WTC11 (cell line): Measurements from ENCODE around the gene INO80E. TPM values are rescaled to one million over a fixed set of nuclear protein-coding genes. Genes with fewer than 3 reads are reported as not detected.

ENCODE experiments used
- ATAC-seq: fragments of 200-7000 bp; cut with Tn5 transposase; 2 replicates; pipeline ENCODE4 v1.10.0; 2021; ENCODE audit warnings: mild to moderate bottlenecking, moderate library complexity
- Bru-seq: library from RNA; stranded (reverse); fragments of 400-500 nt; gene quantifications from one replicate; lab custom pipeline; 2021; lab: Mats Ljungman, UMichigan
- CTCF ChIA-PET: fragments of 300-600 bp; sonication (Branson Sonifier 250); formaldehyde crosslinking; loops from one replicate; lab custom pipeline; 2021; ENCODE audit warnings: antibody characterized with exemption; lab: Charles Lee
- POLR2A ChIA-PET: fragments of 350-600 bp; sonication (Branson Sonifier 250); formaldehyde crosslinking; loops from one replicate; lab custom pipeline; 2021; ENCODE audit warnings: antibody characterized with exemption; lab: Charles Lee
- DNase-seq: peaks from one replicate; pipeline ENCODE4 v3.0.0; 2021; ENCODE audit warnings: low spot score
- H3K27ac Mint-ChIP-seq: 2 replicates; pipeline ENCODE4 v1.8.0; 2021; ENCODE audit warnings: mixed read lengths
- H3K27me3 Mint-ChIP-seq: 2 replicates; pipeline ENCODE4 v1.8.0; 2021; ENCODE audit warnings: low read depth, mild to moderate bottlenecking, moderate library complexity, mixed read lengths
- H3K36me3 Mint-ChIP-seq: 2 replicates; pipeline ENCODE4 v1.8.0; 2021; ENCODE audit warnings: mixed read lengths
- H3K4me1 Mint-ChIP-seq: 2 replicates; pipeline ENCODE4 v1.8.0; 2022; ENCODE audit warnings: mixed read lengths
- H3K4me3 Mint-ChIP-seq: 2 replicates; pipeline ENCODE4 v1.8.0; 2021; ENCODE audit warnings: mild to moderate bottlenecking, moderate library complexity, mixed read lengths
- H3K9me3 Mint-ChIP-seq: 2 replicates; pipeline ENCODE4 v1.8.0; 2021; ENCODE audit warnings: mixed read lengths
- CREM ChIP-seq: sonication (generic); formaldehyde crosslinking; IDR thresholded peaks from 2 replicates; pipeline ENCODE4 v1.8.1; 2022; ENCODE audit warnings: mild to moderate bottlenecking, missing genetic modification reagents, moderate library complexity
- FOXK1 ChIP-seq: sonication (generic); formaldehyde crosslinking; IDR thresholded peaks from 2 replicates; pipeline ENCODE4 v1.8.0; 2022; ENCODE audit warnings: mild to moderate bottlenecking, moderate library complexity, missing genetic modification reagents
- GABPB1 ChIP-seq: sonication (generic); formaldehyde crosslinking; IDR thresholded peaks from 2 replicates; pipeline ENCODE4 v1.8.1; 2023; ENCODE audit warnings: mild to moderate bottlenecking, missing genetic modification reagents
- GTF2I ChIP-seq: fragments of 250-450 bp; sonication (Bioruptor Pico); conservative IDR thresholded peaks from 2 replicates; pipeline ENCODE4 v1.4.0; 2021; ENCODE audit warnings: mild to moderate bottlenecking
- JUN ChIP-seq: sonication (generic); formaldehyde crosslinking; IDR thresholded peaks from 2 replicates; pipeline ENCODE4 v1.8.0; 2023; ENCODE audit warnings: mild to moderate bottlenecking, missing genetic modification reagents
- PRRX2 ChIP-seq: fragments of 250-450 bp; sonication (Bioruptor Pico); IDR thresholded peaks from 2 replicates; pipeline ENCODE4 v1.8.0; 2021; ENCODE audit warnings: mild to moderate bottlenecking
- SP1 ChIP-seq: sonication (generic); formaldehyde crosslinking; conservative IDR thresholded peaks from 2 replicates; pipeline ENCODE4 v1.8.1; 2022; ENCODE audit warnings: missing genetic modification reagents
- TEAD1 ChIP-seq: sonication (generic); formaldehyde crosslinking; IDR thresholded peaks from 2 replicates; pipeline ENCODE4 v1.8.0; 2022; ENCODE audit warnings: mild to moderate bottlenecking, missing genetic modification reagents
- ZBTB21 ChIP-seq: sonication (generic); formaldehyde crosslinking; IDR thresholded peaks from 2 replicates; pipeline ENCODE4 v1.8.1; 2023; ENCODE audit warnings: mild to moderate bottlenecking, missing genetic modification reagents, borderline replicate concordance
- ZNF263 ChIP-seq: sonication (generic); formaldehyde crosslinking; IDR thresholded peaks from 2 replicates; pipeline ENCODE4 v1.8.1; 2022; ENCODE audit warnings: low read depth, mild to moderate bottlenecking, moderate library complexity, missing genetic modification reagents
- long read RNA-seq, 3 experiments: library from RNA in 1 of 3; library from capped mRNA in 1 of 3; library from polyadenylated mRNA in 1 of 3; unstranded in 2 of 3; stranded (forward) in 1 of 3; transcript quantifications; one replicate each; pipeline ENCODE4 v2.0.0, GENCODE V29; 2021
- total RNA-seq: library from RNA; stranded (reverse); gene quantifications from 3 replicates; pipeline ENCODE4 v1.2.3, GENCODE V29; 2021
- TF ChIP-seq, protein P1 (sequence below): sonication (generic); formaldehyde crosslinking; IDR thresholded peaks from 2 replicates; pipeline ENCODE4 v1.8.0; 2023; ENCODE audit warnings: missing genetic modification reagents
- TF ChIP-seq, protein P2 (sequence below): sonication (generic); formaldehyde crosslinking; IDR thresholded peaks from 2 replicates; pipeline ENCODE4 v1.8.1; 2023; ENCODE audit warnings: mild to moderate bottlenecking, moderate library complexity, missing genetic modification reagents
- TF ChIP-seq, protein P3 (sequence below): sonication (generic); formaldehyde crosslinking; IDR thresholded peaks from 2 replicates; pipeline ENCODE4 v1.8.0; 2022; ENCODE audit warnings: missing genetic modification reagents
- TF ChIP-seq, protein P4 (sequence below): sonication (generic); formaldehyde crosslinking; IDR thresholded peaks from 2 replicates; pipeline ENCODE4 v1.8.1; 2023; ENCODE audit warnings: mild to moderate bottlenecking, missing genetic modification reagents, moderate library complexity
- TF ChIP-seq, protein P5 (sequence below): sonication (generic); formaldehyde crosslinking; IDR thresholded peaks from 2 replicates; pipeline ENCODE4 v1.8.0; 2023; ENCODE audit warnings: missing genetic modification reagents, mild to moderate bottlenecking, borderline replicate concordance
- TF ChIP-seq, protein P6 (sequence below): sonication (generic); formaldehyde crosslinking; IDR thresholded peaks from 2 replicates; pipeline ENCODE4 v1.8.1; 2022; ENCODE audit warnings: mild to moderate bottlenecking, missing genetic modification reagents, moderate library complexity, borderline replicate concordance
- TF ChIP-seq, protein P7 (sequence below): sonication (generic); formaldehyde crosslinking; IDR thresholded peaks from 2 replicates; pipeline ENCODE4 v1.8.0; 2022; ENCODE audit warnings: mild to moderate bottlenecking, missing genetic modification reagents

The INO80E gene, protein sequence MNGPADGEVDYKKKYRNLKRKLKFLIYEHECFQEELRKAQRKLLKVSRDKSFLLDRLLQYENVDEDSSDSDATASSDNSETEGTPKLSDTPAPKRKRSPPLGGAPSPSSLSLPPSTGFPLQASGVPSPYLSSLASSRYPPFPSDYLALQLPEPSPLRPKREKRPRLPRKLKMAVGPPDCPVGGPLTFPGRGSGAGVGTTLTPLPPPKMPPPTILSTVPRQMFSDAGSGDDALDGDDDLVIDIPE
- total RNA-seq = 87.6 to 101 TPM (median 92.4 TPM) in 3 replicates
- percentile 74 among the genes with signal in this experiment for Bru-seq, nascent RNA
- long read RNA-seq, experiment 1, transcript INO80E-201 (6 exons, 1,489 nt) = minor isoform, 5 of 63 reads
- long read RNA-seq, experiment 1, transcript INO80E-207 (7 exons, 2,103 nt) = major isoform, 36 of 63 reads
- long read RNA-seq, experiment 1, partial matches to known transcripts = 4 of 63 reads
- long read RNA-seq, experiment 1, other reads (novel, unspliced or antisense) = 15 of 63 reads
- long read RNA-seq, experiment 2, transcript INO80E-201 (6 exons, 1,489 nt) = minor isoform, 14 of 97 reads
- long read RNA-seq, experiment 2, transcript INO80E-207 (7 exons, 2,103 nt) = major isoform, 38 of 97 reads
- long read RNA-seq, experiment 2, partial matches to known transcripts = 18 of 97 reads
- long read RNA-seq, experiment 2, other reads (novel, unspliced or antisense) = 24 of 97 reads
- long read RNA-seq, experiment 3, transcript INO80E-207 (7 exons, 2,103 nt) = major isoform, 113 of 212 reads
- long read RNA-seq, experiment 3, transcript INO80E-201 (6 exons, 1,489 nt) = minor isoform, 49 of 212 reads
- long read RNA-seq, experiment 3, transcript INO80E-209 (6 exons, 625 nt) = minor isoform, 5 of 212 reads
- long read RNA-seq, experiment 3, partial matches to known transcripts = 13 of 212 reads
- long read RNA-seq, experiment 3, other reads (novel, unspliced or antisense) = 28 of 212 reads

DNA sequence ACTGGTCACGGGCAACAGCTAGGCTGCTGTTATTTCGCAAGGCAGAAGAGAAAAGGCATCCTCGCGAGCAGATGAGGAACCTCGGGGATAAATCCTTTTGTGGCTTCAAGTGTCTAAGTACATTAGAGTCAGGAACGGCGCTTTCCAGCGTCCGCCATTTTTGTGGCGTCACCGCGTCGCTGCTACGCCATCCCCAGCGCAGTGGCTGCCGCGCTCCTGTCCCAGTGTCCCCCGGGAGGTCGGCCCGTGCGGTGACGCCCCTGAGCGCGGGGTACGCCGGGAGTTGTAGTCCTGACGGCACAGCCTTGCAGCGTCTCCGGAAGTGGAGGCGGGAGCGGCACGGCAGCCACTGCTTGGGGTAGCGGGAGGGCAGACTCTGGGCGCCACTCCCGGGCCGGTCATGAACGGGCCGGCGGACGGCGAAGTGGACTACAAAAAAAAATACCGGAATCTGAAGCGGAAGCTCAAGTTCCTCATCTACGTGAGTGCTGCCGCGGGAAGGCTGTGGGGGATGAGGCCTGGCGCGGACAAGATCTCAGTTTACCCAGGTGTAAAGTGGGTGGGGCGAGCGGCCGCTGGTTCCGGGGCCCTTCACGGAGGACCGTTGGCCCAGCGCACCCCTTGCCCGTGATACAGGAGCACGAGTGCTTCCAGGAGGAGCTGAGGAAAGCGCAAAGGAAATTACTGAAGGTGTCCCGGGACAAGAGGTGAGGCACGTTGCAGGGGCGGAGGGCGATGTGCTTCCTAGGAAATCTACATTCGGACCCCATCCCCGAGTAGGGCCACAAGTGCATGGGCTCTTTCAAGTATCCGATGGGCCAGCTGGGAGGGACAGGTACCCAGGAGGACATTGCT, at the start of gene INO80E:
Gene INO80E, plus strand, starts transcription at position 331 of the 855 bp plus-strand sequence. Its CDS starts 70 bp downstream, at position 401.
- peak; percentile 96 for TF ChIP-seq SP1 (CRISPR knock-in tag)
- TF ChIP-seq ZBTB21 (CRISPR knock-in tag) = peak; percentile 92
- TF ChIP-seq, protein P1, sequence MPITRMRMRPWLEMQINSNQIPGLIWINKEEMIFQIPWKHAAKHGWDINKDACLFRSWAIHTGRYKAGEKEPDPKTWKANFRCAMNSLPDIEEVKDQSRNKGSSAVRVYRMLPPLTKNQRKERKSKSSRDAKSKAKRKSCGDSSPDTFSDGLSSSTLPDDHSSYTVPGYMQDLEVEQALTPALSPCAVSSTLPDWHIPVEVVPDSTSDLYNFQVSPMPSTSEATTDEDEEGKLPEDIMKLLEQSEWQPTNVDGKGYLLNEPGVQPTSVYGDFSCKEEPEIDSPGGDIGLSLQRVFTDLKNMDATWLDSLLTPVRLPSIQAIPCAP (CRISPR knock-in tag) = no peak
- peak; percentile 95 for TF ChIP-seq CREM
- TF ChIP-seq, protein P2, sequence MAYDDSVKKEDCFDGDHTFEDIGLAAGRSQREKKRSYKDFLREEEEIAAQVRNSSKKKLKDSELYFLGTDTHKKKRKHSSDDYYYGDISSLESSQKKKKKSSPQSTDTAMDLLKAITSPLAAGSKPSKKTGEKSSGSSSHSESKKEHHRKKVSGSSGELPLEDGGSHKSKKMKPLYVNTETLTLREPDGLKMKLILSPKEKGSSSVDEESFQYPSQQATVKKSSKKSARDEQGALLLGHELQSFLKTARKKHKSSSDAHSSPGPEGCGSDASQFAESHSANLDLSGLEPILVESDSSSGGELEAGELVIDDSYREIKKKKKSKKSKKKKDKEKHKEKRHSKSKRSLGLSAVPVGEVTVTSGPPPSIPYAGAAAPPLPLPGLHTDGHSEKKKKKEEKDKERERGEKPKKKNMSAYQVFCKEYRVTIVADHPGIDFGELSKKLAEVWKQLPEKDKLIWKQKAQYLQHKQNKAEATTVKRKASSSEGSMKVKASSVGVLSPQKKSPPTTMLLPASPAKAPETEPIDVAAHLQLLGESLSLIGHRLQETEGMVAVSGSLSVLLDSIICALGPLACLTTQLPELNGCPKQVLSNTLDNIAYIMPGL (CRISPR knock-in tag) = peak; percentile 56; the same call in 1 of the 2 replicates
- TF ChIP-seq TEAD1 = peak; percentile 29; the same call in 1 of the 2 replicates
- peak; percentile 87; the same call in 1 of the 2 replicates for TF ChIP-seq GTF2I
- no peak for TF ChIP-seq ZNF263
- TF ChIP-seq PRRX2 = no peak
- peak; percentile 89 for TF ChIP-seq GABPB1
- TF ChIP-seq, protein P3, sequence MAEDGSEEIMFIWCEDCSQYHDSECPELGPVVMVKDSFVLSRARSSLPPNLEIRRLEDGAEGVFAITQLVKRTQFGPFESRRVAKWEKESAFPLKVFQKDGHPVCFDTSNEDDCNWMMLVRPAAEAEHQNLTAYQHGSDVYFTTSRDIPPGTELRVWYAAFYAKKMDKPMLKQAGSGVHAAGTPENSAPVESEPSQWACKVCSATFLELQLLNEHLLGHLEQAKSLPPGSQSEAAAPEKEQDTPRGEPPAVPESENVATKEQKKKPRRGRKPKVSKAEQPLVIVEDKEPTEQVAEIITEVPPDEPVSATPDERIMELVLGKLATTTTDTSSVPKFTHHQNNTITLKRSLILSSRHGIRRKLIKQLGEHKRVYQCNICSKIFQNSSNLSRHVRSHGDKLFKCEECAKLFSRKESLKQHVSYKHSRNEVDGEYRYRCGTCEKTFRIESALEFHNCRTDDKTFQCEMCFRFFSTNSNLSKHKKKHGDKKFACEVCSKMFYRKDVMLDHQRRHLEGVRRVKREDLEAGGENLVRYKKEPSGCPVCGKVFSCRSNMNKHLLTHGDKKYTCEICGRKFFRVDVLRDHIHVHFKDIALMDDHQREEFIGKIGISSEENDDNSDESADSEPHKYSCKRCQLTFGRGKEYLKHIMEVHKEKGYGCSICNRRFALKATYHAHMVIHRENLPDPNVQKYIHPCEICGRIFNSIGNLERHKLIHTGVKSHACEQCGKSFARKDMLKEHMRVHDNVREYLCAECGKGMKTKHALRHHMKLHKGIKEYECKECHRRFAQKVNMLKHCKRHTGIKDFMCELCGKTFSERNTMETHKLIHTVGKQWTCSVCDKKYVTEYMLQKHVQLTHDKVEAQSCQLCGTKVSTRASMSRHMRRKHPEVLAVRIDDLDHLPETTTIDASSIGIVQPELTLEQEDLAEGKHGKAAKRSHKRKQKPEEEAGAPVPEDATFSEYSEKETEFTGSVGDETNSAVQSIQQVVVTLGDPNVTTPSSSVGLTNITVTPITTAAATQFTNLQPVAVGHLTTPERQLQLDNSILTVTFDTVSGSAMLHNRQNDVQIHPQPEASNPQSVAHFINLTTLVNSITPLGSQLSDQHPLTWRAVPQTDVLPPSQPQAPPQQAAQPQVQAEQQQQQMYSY = 0 out of 2 replicates have a peak, but pooled peaks have one; percentile 9
- TF ChIP-seq, protein P4, sequence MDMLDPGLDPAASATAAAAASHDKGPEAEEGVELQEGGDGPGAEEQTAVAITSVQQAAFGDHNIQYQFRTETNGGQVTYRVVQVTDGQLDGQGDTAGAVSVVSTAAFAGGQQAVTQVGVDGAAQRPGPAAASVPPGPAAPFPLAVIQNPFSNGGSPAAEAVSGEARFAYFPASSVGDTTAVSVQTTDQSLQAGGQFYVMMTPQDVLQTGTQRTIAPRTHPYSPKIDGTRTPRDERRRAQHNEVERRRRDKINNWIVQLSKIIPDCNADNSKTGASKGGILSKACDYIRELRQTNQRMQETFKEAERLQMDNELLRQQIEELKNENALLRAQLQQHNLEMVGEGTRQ (CRISPR knock-in tag) = no peak; the same call in 1 of the 2 replicates
- 0 out of 2 replicates have a peak, but pooled peaks have one; percentile 45 for TF ChIP-seq JUN (CRISPR knock-in tag)
- TF ChIP-seq, protein P5, sequence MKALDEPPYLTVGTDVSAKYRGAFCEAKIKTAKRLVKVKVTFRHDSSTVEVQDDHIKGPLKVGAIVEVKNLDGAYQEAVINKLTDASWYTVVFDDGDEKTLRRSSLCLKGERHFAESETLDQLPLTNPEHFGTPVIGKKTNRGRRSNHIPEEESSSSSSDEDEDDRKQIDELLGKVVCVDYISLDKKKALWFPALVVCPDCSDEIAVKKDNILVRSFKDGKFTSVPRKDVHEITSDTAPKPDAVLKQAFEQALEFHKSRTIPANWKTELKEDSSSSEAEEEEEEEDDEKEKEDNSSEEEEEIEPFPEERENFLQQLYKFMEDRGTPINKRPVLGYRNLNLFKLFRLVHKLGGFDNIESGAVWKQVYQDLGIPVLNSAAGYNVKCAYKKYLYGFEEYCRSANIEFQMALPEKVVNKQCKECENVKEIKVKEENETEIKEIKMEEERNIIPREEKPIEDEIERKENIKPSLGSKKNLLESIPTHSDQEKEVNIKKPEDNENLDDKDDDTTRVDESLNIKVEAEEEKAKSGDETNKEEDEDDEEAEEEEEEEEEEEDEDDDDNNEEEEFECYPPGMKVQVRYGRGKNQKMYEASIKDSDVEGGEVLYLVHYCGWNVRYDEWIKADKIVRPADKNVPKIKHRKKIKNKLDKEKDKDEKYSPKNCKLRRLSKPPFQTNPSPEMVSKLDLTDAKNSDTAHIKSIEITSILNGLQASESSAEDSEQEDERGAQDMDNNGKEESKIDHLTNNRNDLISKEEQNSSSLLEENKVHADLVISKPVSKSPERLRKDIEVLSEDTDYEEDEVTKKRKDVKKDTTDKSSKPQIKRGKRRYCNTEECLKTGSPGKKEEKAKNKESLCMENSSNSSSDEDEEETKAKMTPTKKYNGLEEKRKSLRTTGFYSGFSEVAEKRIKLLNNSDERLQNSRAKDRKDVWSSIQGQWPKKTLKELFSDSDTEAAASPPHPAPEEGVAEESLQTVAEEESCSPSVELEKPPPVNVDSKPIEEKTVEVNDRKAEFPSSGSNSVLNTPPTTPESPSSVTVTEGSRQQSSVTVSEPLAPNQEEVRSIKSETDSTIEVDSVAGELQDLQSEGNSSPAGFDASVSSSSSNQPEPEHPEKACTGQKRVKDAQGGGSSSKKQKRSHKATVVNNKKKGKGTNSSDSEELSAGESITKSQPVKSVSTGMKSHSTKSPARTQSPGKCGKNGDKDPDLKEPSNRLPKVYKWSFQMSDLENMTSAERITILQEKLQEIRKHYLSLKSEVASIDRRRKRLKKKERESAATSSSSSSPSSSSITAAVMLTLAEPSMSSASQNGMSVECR (CRISPR knock-in tag) = 0 out of 2 replicates have a peak, but pooled peaks have one; percentile 30
- TF ChIP-seq, protein P6, sequence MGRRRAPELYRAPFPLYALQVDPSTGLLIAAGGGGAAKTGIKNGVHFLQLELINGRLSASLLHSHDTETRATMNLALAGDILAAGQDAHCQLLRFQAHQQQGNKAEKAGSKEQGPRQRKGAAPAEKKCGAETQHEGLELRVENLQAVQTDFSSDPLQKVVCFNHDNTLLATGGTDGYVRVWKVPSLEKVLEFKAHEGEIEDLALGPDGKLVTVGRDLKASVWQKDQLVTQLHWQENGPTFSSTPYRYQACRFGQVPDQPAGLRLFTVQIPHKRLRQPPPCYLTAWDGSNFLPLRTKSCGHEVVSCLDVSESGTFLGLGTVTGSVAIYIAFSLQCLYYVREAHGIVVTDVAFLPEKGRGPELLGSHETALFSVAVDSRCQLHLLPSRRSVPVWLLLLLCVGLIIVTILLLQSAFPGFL (CRISPR knock-in tag) = 0 out of 2 replicates have a peak, but pooled peaks have one; percentile 38
- peak; percentile 93 for TF ChIP-seq FOXK1 (CRISPR knock-in tag)
- TF ChIP-seq, protein P7, sequence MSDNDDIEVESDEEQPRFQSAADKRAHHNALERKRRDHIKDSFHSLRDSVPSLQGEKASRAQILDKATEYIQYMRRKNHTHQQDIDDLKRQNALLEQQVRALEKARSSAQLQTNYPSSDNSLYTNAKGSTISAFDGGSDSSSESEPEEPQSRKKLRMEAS (CRISPR knock-in tag) = peak; percentile 11; the same call in 1 of the 2 replicates
- Mint-ChIP-seq H3K4me3 (peak within 1 kb of the TSS; percentile 94), H3K27ac (peak within 1 kb of the TSS; percentile 97), H3K4me1 (peaks cover 20% of the 10 kb centered on the region), H3K9me3 (no peaks in the 10 kb centered on the region), H3K36me3 (peaks cover 14% of the 10 kb centered on the region), H3K27me3 (no peaks in the 10 kb centered on the region)
- ATAC-seq (peak; percentile 88), DNase-seq (peak; percentile 100)
- POLR2A ChIA-PET = interaction anchor here (0.6 to 1.2 kb wide), 5 partner anchors 69 to 172 kb away, joined by 3 to 5 read pairs (median 3); partner anchors contain the start of genes ALDOA, CDIPT and SEZ6L2
- CTCF ChIA-PET = interaction anchor here (0.7 to 1.2 kb wide), 2 partner anchors 119 to 180 kb away, joined by 3 read pairs; partner anchors contain the start of gene PAGR1
